RWPE2 (cell line): ENCODE results near the gene TIMM10B.

ENCODE experiments used
- ATAC-seq: fragments of 200-7000 bp; cut with Tn5 transposase; 3 replicates; pipeline ENCODE4 v1.9.1; 2021; ENCODE audit warnings: low read depth
- DNase-seq: peaks from one replicate; pipeline ENCODE4 v3.0.0-alpha.2; 2020; ENCODE audit warnings: low spot score
- H3K27ac ChIP-seq: fragments of 450-650 bp; 2 replicates; pipeline ENCODE4 v1.5.1; 2017; ENCODE audit warnings: mild to moderate bottlenecking; ENCODE audit not compliant: poor library complexity, severe bottlenecking
- H3K27me3 ChIP-seq: fragments of 250-450 bp; sonication (Bioruptor Pico); 2 replicates; pipeline ENCODE4 v1.5.1; 2021; ENCODE audit warnings: mild to moderate bottlenecking, moderate library complexity; ENCODE audit not compliant: insufficient read depth, poor library complexity, severe bottlenecking
- H3K36me3 ChIP-seq: fragments of 250-450 bp; sonication (Bioruptor Pico); 2 replicates; pipeline ENCODE4 v1.5.1; 2020; ENCODE audit warnings: low read depth, mild to moderate bottlenecking, moderate library complexity
- H3K4me1 ChIP-seq: fragments of 250-450 bp; sonication (Bioruptor Pico); 2 replicates; pipeline ENCODE4 v1.5.1; 2021; ENCODE audit warnings: mild to moderate bottlenecking, moderate library complexity; ENCODE audit not compliant: insufficient read depth, poor library complexity, severe bottlenecking
- H3K4me3 ChIP-seq: fragments of 250-450 bp; sonication (Bioruptor Pico); 2 replicates; pipeline ENCODE4 v1.5.1; 2021; ENCODE audit warnings: mild to moderate bottlenecking, moderate library complexity; ENCODE audit not compliant: severe bottlenecking
- H3K9me3 ChIP-seq: fragments of 250-450 bp; sonication (Bioruptor Pico); 2 replicates; pipeline ENCODE4 v1.5.1; 2021; ENCODE audit warnings: mild to moderate bottlenecking, moderate library complexity; ENCODE audit not compliant: severe bottlenecking
- CTCF ChIP-seq: fragments of 450-650 bp; IDR thresholded peaks from one replicate; pipeline ENCODE4 v1.5.1; 2017; ENCODE audit warnings: mild to moderate bottlenecking, moderate library complexity; ENCODE audit not compliant: poor library complexity, severe bottlenecking

Gene TIMM10B

GRCh38 chr11:6530848-6531247 is 49.5 kb downstream of the TIMM10B start:
- no peaks in the 10 kb centered on the region for H3K27me3 ChIP-seq
- H3K9me3 ChIP-seq, result no peaks in the 10 kb centered on the region
- no peak overlapping the region for H3K4me3 ChIP-seq
- H3K4me1 ChIP-seq, result no peaks in the 10 kb centered on the region
- DNase-seq, result no peak
- no peak for ATAC-seq
- no peak overlapping the region for H3K27ac ChIP-seq
- no peak for TF ChIP-seq CTCF
- H3K36me3 ChIP-seq, result 0 out of 2 replicates have a peak, but pooled peaks cover 2% of the 10 kb centered on the region

- no peaks in the 10 kb centered on the region for H3K27me3 ChIP-seq
- TF ChIP-seq CTCF, result peak; percentile 87
- ATAC-seq (0 out of 3 replicates have a peak, but pooled peaks have one; percentile 54), DNase-seq (no peak)
- 0 out of 2 replicates have a peak, but pooled peaks cover 2% of the 10 kb centered on the region for H3K36me3 ChIP-seq
- H3K27ac ChIP-seq, result no peak overlapping the region
- no peak overlapping the region for H3K4me3 ChIP-seq
- H3K4me1 ChIP-seq, result no peaks in the 10 kb centered on the region
- H3K9me3 ChIP-seq, result no peaks in the 10 kb centered on the region
These were observed 50.0 kb downstream of the TIMM10B start for GRCh38 chr11:6531267-6531752.
